Activated CD8-positive, alpha-beta memory T cell treated with anti-CD3 and anti-CD28 coated beads for 36 hours (primary cell): Measurements from ENCODE around the gene ATP6V1G2. TPM values are rescaled to one million over a fixed set of nuclear protein-coding genes. Genes with fewer than 3 reads are reported as not detected.

ENCODE experiments used
- CTCF ChIA-PET: fragments of 350-600 bp; sonication (Branson Sonifier 250); formaldehyde crosslinking; loops from one replicate; lab custom pipeline; 2021; ENCODE audit warnings: antibody characterized with exemption; lab: Charles Lee
- POLR2A ChIA-PET: fragments of 350-600 bp; sonication (Branson Sonifier 250); formaldehyde crosslinking; loops from one replicate; lab custom pipeline; 2021; ENCODE audit warnings: antibody characterized with exemption; lab: Charles Lee
- total RNA-seq, 2 experiments: library from RNA; stranded (reverse); gene quantifications; one replicate each; pipeline ENCODE4 v1.2.3, GENCODE V29; 2021

Gene ATP6V1G2
- total RNA-seq, 2 experiments from 2014 or later, result 1.2 to 1.4 TPM

DNA sequence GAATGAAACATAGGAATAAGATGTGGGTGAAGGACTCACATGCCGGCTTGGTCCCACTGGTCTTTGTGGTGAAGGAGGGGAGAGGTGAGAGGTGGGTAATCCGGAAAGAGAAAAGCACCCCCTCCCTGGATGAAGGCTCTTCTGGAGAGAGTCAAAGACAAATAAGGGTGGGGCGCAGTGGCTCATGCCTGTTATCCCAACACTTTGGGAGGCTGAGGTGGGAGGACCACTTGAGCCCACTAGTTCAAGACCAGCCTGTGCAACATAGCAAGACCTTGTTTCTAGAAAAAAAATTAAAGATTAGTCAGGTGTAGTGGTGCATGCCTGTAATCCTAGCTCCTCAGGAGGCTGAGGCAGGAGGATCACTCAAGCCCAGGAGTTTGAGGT is 32.7 kb upstream of the ATP6V1G2 start:
- CTCF ChIA-PET, result interaction anchor here (1.7 to 12.2 kb wide), 6 partner anchors 9 to 37 kb away, joined by 4 to 300 read pairs (median 37); partner anchors contain the start of genes ATP6V1G2, LTA, NCR3 and NFKBIL1
- POLR2A ChIA-PET, result interaction anchor here (1.3 to 2.2 kb wide), 3 partner anchors 8 to 20 kb away, joined by 4 to 6 read pairs (median 5); partner anchors contain the start of gene NCR3

DNA sequence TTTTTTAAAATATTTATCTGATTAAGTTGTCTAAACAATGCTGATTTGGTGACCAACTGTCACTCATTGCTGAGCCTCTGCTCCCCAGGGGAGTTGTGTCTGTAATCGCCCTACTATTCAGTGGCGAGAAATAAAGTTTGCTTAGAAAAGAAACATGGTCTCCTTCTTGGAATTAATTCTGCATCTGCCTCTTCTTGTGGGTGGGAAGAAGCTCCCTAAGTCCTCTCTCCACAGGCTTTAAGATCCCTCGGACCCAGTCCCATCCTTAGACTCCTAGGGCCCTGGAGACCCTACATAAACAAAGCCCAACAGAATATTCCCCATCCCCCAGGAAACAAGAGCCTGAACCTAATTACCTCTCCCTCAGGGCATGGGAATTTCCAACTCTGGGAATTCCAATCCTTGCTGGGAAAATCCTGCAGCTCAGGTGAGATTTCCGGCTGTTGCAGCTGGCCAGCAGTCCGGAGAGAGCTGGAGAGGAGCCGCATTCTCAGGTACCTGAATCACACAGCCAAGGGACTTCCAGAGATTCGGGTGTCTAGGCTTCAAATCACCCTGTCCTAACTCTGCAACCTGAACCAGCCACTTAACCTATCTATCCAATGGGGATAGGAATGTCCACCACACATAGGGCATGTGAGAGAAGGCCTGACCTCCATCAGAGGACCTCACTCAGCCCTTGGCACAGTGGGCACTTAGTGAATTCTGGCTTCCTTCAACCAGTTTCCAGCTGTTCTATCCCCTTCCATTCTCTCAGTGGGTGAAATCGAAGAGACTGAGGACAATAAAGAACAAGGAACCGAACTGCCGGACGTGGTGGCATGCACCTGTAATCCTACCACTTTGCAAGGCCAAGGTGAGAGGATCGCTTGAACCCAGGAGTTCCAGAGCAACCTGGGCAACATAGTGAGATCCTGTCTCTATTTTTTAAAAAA is 32.0 kb upstream of the ATP6V1G2 start:
- CTCF ChIA-PET, result interaction anchor here (0.6 to 12.2 kb wide), 10 partner anchors 8 to 253 kb away, joined by 3 to 300 read pairs (median 18); partner anchors contain the start of genes ATP6V1G2, LST1, LTA and NCR3
- POLR2A ChIA-PET, result interaction anchor here (0.6 to 4.9 kb wide), 6 partner anchors 15 to 260 kb away, joined by 3 to 66 read pairs (median 4); partner anchors contain the start of gene NCR3

GRCh38 chr6:31577579-31577966 is 31.2 kb upstream of the ATP6V1G2 start:
- POLR2A ChIA-PET, result interaction anchor here (0.6 to 4.9 kb wide), 7 partner anchors 10 to 261 kb away, joined by 3 to 66 read pairs (median 7); partner anchors contain the start of genes NCR3 and NFKBIL1
- CTCF ChIA-PET, result interaction anchor here (0.6 to 12.2 kb wide), 6 partner anchors 9 to 254 kb away, joined by 3 to 300 read pairs (median 11); partner anchors contain the start of genes ATP6V1G2, LST1, NCR3 and NFKBIL1

DNA sequence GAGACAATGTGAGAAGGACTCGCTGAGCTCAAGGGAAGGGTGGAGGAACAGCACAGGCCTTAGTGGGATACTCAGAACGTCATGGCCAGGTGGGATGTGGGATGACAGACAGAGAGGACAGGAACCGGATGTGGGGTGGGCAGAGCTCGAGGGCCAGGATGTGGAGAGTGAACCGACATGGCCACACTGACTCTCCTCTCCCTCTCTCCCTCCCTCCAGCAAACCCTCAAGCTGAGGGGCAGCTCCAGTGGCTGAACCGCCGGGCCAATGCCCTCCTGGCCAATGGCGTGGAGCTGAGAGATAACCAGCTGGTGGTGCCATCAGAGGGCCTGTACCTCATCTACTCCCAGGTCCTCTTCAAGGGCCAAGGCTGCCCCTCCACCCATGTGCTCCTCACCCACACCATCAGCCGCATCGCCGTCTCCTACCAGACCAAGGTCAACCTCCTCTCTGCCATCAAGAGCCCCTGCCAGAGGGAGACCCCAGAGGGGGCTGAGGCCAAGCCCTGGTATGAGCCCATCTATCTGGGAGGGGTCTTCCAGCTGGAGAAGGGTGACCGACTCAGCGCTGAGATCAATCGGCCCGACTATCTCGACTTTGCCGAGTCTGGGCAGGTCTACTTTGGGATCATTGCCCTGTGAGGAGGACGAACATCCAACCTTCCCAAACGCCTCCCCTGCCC is 30.6 kb upstream of the ATP6V1G2 start:
- CTCF ChIA-PET, result interaction anchor here (0.7 to 12.2 kb wide), 7 partner anchors 9 to 28 kb away, joined by 3 to 300 read pairs (median 9); partner anchors contain the start of genes ATP6V1G2, LST1, NCR3 and NFKBIL1
- POLR2A ChIA-PET, result interaction anchor here (0.6 to 4.9 kb wide), 9 partner anchors 8 to 45 kb away, joined by 3 to 66 read pairs (median 5); partner anchors contain the start of genes NCR3 and NFKBIL1

- POLR2A ChIA-PET, result interaction anchor here (0.5 to 4.9 kb wide), 15 partner anchors 7 to 365 kb away, joined by 3 to 66 read pairs (median 5); partner anchors contain the start of genes DDX39B, LST1, NCR3 and NFKBIL1
- CTCF ChIA-PET, result interaction anchor here (0.7 to 12.2 kb wide), 10 partner anchors 8 to 35 kb away, joined by 3 to 300 read pairs (median 14); partner anchors contain the start of genes ATP6V1G2, DDX39B, LST1 and NCR3
Observed at GRCh38 chr6:31575952-31576685, 29.7 kb upstream of the ATP6V1G2 start.

GRCh38 chr6:31575335-31575901 is 29.0 kb upstream of the ATP6V1G2 start, which contains the start of gene TNF:
TNF (plus strand) TSS chr6:31575565; CDS start chr6:31575742, 177 bp downstream.
- ChIA-PET POLR2A (interaction anchor here (0.5 to 4.9 kb wide), 16 partner anchors 8 to 961 kb away, joined by 3 to 66 read pairs (median 5); partner anchors contain the start of genes DDX39B, LST1, NCR3 and NFKBIL1), CTCF (interaction anchor here (0.8 to 9.0 kb wide), 6 partner anchors 11 to 34 kb away, joined by 3 to 80 read pairs (median 18); partner anchors contain the start of genes ATP6V1G2, DDX39B, LST1 and NCR3)

GRCh38 chr6:31574106-31575061 is 28.0 kb upstream of the ATP6V1G2 start:
- ChIA-PET POLR2A (interaction anchor here (0.5 to 4.9 kb wide), 14 partner anchors 9 to 219 kb away, joined by 3 to 66 read pairs (median 5); partner anchors contain the start of genes BAG6, DDX39B, LST1 and NCR3), CTCF (interaction anchor here (0.5 to 9.0 kb wide), 10 partner anchors 9 to 133 kb away, joined by 3 to 80 read pairs (median 6); partner anchors contain the start of genes ATP6V1G2, DDX39B, LST1 and NCR3)

- ChIA-PET POLR2A (interaction anchor here (1.1 to 4.9 kb wide), 6 partner anchors 14 to 79 kb away, joined by 3 to 66 read pairs (median 10); partner anchors contain the start of genes BAG6, DDX39B and LST1), CTCF (interaction anchor here (0.5 to 9.0 kb wide), 11 partner anchors 10 to 132 kb away, joined by 3 to 80 read pairs (median 5); partner anchors contain the start of genes ATP6V1G2, DDX39B, LST1 and NCR3)
Observed at GRCh38 chr6:31573239-31574105, 27.1 kb upstream of the ATP6V1G2 start.

DNA sequence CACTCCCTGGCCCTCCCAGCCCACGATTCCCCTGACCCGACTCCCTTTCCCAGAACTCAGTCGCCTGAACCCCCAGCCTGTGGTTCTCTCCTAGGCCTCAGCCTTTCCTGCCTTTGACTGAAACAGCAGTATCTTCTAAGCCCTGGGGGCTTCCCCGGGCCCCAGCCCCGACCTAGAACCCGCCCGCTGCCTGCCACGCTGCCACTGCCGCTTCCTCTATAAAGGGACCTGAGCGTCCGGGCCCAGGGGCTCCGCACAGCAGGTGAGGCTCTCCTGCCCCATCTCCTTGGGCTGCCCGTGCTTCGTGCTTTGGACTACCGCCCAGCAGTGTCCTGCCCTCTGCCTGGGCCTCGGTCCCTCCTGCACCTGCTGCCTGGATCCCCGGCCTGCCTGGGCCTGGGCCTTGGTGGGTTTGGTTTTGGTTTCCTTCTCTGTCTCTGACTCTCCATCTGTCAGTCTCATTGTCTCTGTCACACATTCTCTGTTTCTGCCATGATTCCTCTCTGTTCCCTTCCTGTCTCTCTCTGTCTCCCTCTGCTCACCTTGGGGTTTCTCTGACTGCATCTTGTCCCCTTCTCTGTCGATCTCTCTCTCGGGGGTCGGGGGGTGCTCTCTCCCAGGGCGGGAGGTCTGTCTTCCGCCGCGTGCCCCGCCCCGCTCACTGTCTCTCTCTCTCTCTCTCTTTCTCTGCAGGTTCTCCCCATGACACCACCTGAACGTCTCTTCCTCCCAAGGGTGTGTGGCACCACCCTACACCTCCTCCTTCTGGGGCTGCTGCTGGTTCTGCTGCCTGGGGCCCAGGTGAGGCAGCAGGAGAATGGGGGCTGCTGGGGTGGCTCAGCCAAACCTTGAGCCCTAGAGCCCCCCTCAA is 25.9 kb upstream of the ATP6V1G2 start, which contains the start of gene LTA:
Gene LTA (plus strand): TSS at position 249 of the 871 bp plus-strand sequence. CDS start 454 bp downstream, at position 703.
- POLR2A ChIA-PET, result interaction anchor here (0.7 to 4.8 kb wide), 2 partner anchors 13 to 77 kb away, joined by 4 to 41 read pairs; no protein-coding TSS in a partner anchor
- CTCF ChIA-PET, result interaction anchor here (1.0 to 9.0 kb wide), 8 partner anchors 8 to 26 kb away, joined by 4 to 80 read pairs (median 22); partner anchors contain the start of genes ATP6V1G2, LST1 and NFKBIL1

GRCh38 chr6:31569861-31570536 is 23.6 kb upstream of the ATP6V1G2 start:
- ChIA-PET CTCF (interaction anchor here (1.1 to 9.0 kb wide), 8 partner anchors 10 to 226 kb away, joined by 3 to 80 read pairs (median 12); partner anchors contain the start of genes LST1, NCR3 and VARS1), POLR2A (interaction anchor here (1.3 to 4.8 kb wide), 2 partner anchors 10 kb away, joined by 6 to 41 read pairs; no protein-coding TSS in a partner anchor)

DNA sequence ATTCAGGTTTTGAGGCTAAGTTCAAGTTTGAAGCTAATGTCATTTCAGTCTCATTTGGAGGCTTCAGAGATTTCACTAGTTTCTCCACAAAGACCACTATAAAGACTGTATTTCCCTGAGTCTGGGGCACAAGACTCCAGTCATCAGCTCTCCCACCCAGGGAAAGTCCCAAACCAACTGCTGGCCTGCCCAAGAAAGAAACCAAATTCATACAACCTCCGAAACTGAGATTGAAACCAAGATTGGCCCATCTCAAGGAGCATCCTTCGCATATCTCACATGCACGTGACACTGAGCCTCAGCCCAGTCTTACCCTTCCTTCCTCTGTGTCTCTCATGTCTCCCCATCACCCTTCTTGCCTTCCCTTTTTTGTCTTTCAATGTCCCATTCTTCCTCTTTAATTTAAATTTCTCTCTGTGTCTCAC is 22.1 kb upstream of the ATP6V1G2 start:
- ChIA-PET CTCF (interaction anchor here (0.7 to 9.0 kb wide), 10 partner anchors 8 to 227 kb away, joined by 3 to 80 read pairs (median 4); partner anchors contain the start of genes NCR3 and VARS1), POLR2A (interaction anchor here (1.4 to 4.8 kb wide), 3 partner anchors 8 to 14 kb away, joined by 4 to 41 read pairs (median 11); partner anchors contain the start of gene LTB)
